HG02938 (cell line): Measurements from ENCODE around the gene PDE12.
A peak's percentile ranks its signal among the peaks of the same experiment; 100 is the strongest.
"Not testable (repeated sequence)": the region's sequence is repeated elsewhere in the genome, so short reads cannot be mapped to it uniquely, and the experiment has no call there.

Experiments
- ATAC-seq: cut with Tn5 transposase; IDR thresholded peaks from one replicate; pipeline ENCODE4 v1.9.1; 2021; ENCODE audit warnings: mild to moderate bottlenecking, moderate library complexity; ENCODE audit not compliant: unreplicated experiment

Gene PDE12

GRCh38 chr3:57583544-57583943 is 27.5 kb downstream of the PDE12 start:
- ATAC-seq, result no peak

DNA sequence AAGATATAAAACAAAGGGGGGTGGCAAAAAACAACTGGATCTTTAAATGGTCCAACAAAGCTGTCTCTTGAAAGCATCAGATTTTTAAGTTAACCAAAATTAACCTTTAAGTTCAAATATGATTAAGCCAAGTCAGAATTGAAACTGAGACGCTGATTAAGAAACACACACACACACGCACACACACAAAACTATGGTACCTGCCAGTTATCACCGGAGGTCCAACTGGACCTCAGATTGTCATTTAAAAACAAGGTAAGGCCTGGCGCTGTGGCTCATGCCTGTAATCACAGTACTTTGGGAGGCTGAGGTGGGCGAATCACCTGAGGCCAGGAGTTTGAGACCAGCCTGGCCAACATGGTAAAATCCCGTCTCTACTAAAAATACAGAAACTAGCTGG is 30.7 kb downstream of the PDE12 start:
- ATAC-seq, result no peak

- ATAC-seq, result no peak
Measured at GRCh38 chr3:57587905-57588304, 31.8 kb downstream of the PDE12 start.

DNA sequence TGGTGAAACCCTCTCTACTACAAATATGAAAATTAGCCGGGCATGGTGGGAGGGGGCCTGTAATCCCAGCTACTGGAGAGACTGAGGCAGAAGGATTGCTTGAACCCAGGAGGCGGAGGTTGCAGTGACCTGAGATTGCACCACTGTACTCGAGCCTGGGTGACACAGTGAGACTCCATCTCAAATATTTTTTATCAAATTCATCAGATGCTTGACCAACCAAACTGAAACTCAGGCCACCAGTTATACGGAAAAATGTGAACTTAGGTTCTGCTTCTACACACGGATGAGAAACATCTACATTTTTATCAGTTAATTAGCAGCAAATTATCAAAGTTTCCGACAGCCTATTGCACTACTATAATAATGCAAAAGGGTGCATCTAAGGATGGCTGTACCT is 36.2 kb downstream of the PDE12 start:
- no peak for ATAC-seq

GRCh38 chr3:57594144-57594543 is 38.1 kb downstream of the PDE12 start:
- no peak for ATAC-seq

- ATAC-seq, result no peak
Measured at GRCh38 chr3:57594576-57594975, 38.5 kb downstream of the PDE12 start.

- ATAC-seq, result no peak
Measured at GRCh38 chr3:57596495-57597126, 40.5 kb downstream of the PDE12 start.

GRCh38 chr3:57597127-57597923 is 41.3 kb downstream of the PDE12 start, which contains the start of gene ARF4:
ARF4 (minus strand) TSS chr3:57597344; CDS start chr3:57597140, 204 bp downstream.
- ATAC-seq, result peak; percentile 88

GRCh38 chr3:57598765-57599360 is 42.8 kb downstream of the PDE12 start:
- ATAC-seq, result no peak

- no peak for ATAC-seq
Measured at GRCh38 chr3:57600195-57600594, 44.1 kb downstream of the PDE12 start.

- ATAC-seq, result no peak
Measured at GRCh38 chr3:57604971-57605370, 48.9 kb downstream of the PDE12 start.

DNA sequence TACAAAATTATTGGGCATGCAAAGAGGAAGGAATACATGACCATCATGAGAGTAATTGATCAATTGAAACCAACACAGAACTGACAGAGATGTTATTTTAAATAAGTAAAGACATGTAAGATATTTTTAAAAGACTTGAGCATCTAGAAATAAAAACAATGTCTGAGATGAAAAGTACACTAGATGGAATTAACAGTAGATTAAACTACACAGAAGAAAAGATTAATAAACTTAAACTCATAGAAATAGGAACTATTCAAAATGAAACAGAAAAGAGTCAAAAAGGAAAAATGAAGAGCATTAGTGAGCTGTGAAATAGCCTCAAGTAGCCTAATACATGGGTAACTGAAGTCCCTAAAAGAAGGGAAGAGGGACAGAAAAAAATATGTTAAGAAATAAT is 49.6 kb downstream of the PDE12 start:
- no peak for ATAC-seq

DNA sequence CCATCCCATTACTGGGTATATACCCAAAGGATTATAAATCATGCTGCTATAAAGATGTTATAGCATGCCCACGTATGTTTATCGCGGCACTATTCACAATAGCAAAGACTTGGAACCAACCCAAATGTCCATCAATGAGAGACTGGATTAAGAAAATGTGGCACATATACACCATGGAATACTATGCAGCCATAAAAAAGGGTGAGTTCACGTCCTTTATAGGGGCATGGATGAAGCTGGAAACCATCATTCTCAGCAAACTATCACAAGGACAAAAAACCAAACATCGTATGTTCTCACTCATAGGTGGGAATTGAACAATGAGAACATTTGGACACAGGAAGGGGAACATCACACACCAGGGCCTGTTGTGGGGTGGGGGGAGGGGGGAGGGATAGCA is 55.8 kb downstream of the PDE12 start:
- not testable (repeated sequence) for ATAC-seq

DNA sequence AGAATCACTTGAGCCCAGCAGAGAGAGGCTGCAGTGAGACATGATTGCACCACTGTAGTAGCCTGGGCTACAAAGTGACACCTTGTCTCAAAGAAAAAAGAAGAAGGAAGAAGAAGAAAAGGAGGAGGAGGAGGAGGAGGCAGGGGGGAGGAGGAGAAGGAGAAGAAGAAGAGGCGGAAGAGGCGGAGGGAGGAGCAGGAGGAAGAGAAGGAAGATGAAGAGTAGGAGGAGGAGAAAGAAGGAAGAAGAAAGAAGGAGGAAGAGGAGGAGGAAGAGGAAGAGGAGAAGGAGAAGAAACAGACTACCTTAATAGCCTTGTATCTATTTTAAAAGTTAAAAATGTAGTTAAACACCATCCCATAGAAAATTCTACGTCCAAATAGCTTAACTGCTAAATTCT is 60.2 kb downstream of the PDE12 start:
- ATAC-seq, result no peak
